Measurements from ENCODE around the gene GEMIN4. TPM values are rescaled to one million over a fixed set of nuclear protein-coding genes. Genes with fewer than 3 reads are reported as not detected.

Gene GEMIN4
- total and polyA plus RNA-seq, 2 of the 4 experiments (the other 2 are of a cell fraction), result 16.5 to 20.4 TPM

- Histone ChIP-seq H3K4me3 (ENCODE audit: insufficient read depth, low read depth, low read length) (no peak overlapping the region), H3K23ac (ENCODE audit: low read depth, low read length) (no peak overlapping the region), H2BK5ac (ENCODE audit: low read depth, low read length, poor library complexity, severe bottlenecking) (no peak overlapping the region), H3K9ac (ENCODE audit: low read depth, low read length) (no peak overlapping the region), H2AK5ac (ENCODE audit: low read depth, low read length) (no peak overlapping the region; the same call in 1 of the 2 replicates), H4K5ac (ENCODE audit: low read depth, low read length) (no peak overlapping the region), H3K18ac (ENCODE audit: low read depth, low read length) (no peak overlapping the region), H4K91ac (ENCODE audit: insufficient read depth, low read depth, low read length) (no peak overlapping the region), H3K27ac (ENCODE audit: insufficient read depth, low read length) (no peak overlapping the region), H2BK20ac (ENCODE audit: low read depth, low read length) (no peak overlapping the region), H3K9me1 (ENCODE audit: insufficient read depth, low read length) (0 out of 2 replicates have a peak, but pooled peaks cover 14% of the 10 kb centered on the region), H2BK15ac (ENCODE audit: low read depth, low read length) (no peak overlapping the region), H3K14ac (replicated peaks; ENCODE audit: low read depth, low read length) (no peak overlapping the region), H3K4me2 (ENCODE audit: low read depth, low read length) (no peak overlapping the region), H3K36me3 (ENCODE audit: control insufficient read depth, insufficient read depth, low read length) (peaks cover 8% of the 10 kb centered on the region), H3K4ac (ENCODE audit: low read depth, low read length) (no peak overlapping the region), H3K27me3 (ENCODE audit: control insufficient read depth, insufficient read depth, low read length) (no peaks in the 10 kb centered on the region), H2AK9ac (replicated peaks; ENCODE audit: low read depth, low read length, poor library complexity) (peak overlapping the region; percentile 34), H4K8ac (ENCODE audit: low read depth in 2 of 2, low read length in 2 of 2) (no peak overlapping the region; a peak in 2 of 4 replicates), H2BK120ac (ENCODE audit: low read depth, low read length) (no peak overlapping the region), H4K20me1 (ENCODE audit: insufficient read depth, low read length) (0 out of 2 replicates have a peak, but pooled peaks cover 4% of the 10 kb centered on the region), H3K56ac (ENCODE audit: extremely low read depth, insufficient read depth, low read length) (no peak overlapping the region), H3K4me1 (ENCODE audit: control insufficient read depth, insufficient read depth, low read length) (peaks cover 10% of the 10 kb centered on the region), H3K79me1 (ENCODE audit: low read depth in 1 of 2, low read length in 2 of 2) (peaks cover 18 to 31% of the 10 kb centered on the region in 2 experiments), H3K9me3 (ENCODE audit: control insufficient read depth, insufficient read depth, low read length) (no peaks in the 10 kb centered on the region), H2AFZ (replicated peaks; ENCODE audit: low read length, poor library complexity) (no peak overlapping the region)
- WGBS, 2 experiments (ENCODE audit: extremely low coverage in 2 of 2, insufficient read length in 1 of 2), result no CpG with 5 or more reads among the region's 13 CpGs
- no peak for ATAC-seq (ENCODE audit: low read depth)
- POLR2A ChIA-PET (ENCODE audit: unreplicated experiment), result no interaction called here
- BruUV-seq (replicated peaks), result no TSS peak
- in situ Hi-C loops (cut with MboI; ENCODE audit: low sequenced_read_pairs) (no loop called here), intact Hi-C loops (cut with micrococcal nuclease) (no loop called here), dilution Hi-C loops (cut with HindIII; ENCODE audit: low sequenced_read_pairs, unreplicated experiment) (no loop called here)
- no peak for TF ChIP-seq POLR2A (IDR thresholded peaks at IDR 0.05; ENCODE audit: low read depth, low read length)
- TF ChIP-seq MAZ (IDR thresholded peaks at IDR 0.05; ENCODE audit: borderline replicate concordance, low read depth, low read length), result no peak
- no peak for TF ChIP-seq CHD1 (IDR thresholded peaks at IDR 0.05; ENCODE audit: low read depth, low read length)
- TF ChIP-seq RCOR1 (IDR thresholded peaks at IDR 0.05; ENCODE audit: insufficient replicate concordance, low read length), result no peak
- TF ChIP-seq USF2 (IDR thresholded peaks at IDR 0.05; ENCODE audit: low read depth, low read length), result no peak
- no peak for TF ChIP-seq ELK1 (IDR thresholded peaks at IDR 0.05; ENCODE audit: borderline replicate concordance, low read depth, low read length)
- TF ChIP-seq MXI1 (IDR thresholded peaks at IDR 0.05; ENCODE audit: borderline replicate concordance, low read depth, low read length), result no peak
- no peak for TF ChIP-seq BHLHE40 (IDR thresholded peaks at IDR 0.05; ENCODE audit: low read depth, low read length)
- CTCF ChIA-PET, result interaction anchor here (0.7 to 1.3 kb wide), 2 partner anchors 243 to 341 kb away, joined by 3 to 4 read pairs; partner anchors contain the start of gene TIMM22
- no peak for DNase-seq
Observed at GRCh38 chr17:753418-753817, 1.4 kb upstream of the GEMIN4 start.

Measured in IMR-90 (cell line).